MCF 10A (cell line): ENCODE measurements around the gene AUTS2. TPM values are rescaled to one million over a fixed set of nuclear protein-coding genes. Genes with fewer than 3 reads are reported as not detected.

ENCODE experiments used
- BruUV-seq: library from RNA; stranded (reverse); fragments of 400-500 nt; replicated peaks from 2 replicates; lab custom pipeline; 2021; lab: Mats Ljungman, UMichigan
- CTCF ChIA-PET: fragments of 300-600 bp; sonication (Branson Sonifier 250); formaldehyde crosslinking; extraction: SDS; loops from one replicate; lab custom pipeline; 2021; ENCODE audit warnings: antibody characterized with exemption, inconsistent platforms; lab: Yijun Ruan, JAX
- POLR2A ChIA-PET: fragments of 300-600, 350-650 bp; sonication (Branson Sonifier 250); formaldehyde crosslinking; extraction: SDS; loops from one replicate; lab custom pipeline; 2020; ENCODE audit warnings: antibody characterized with exemption, inconsistent platforms; lab: Yijun Ruan, JAX
- DNase-seq: peaks from one replicate; pipeline ENCODE4 v3.0.0-alpha.2; 2018; ENCODE audit not compliant: unreplicated experiment
- H3K27ac Mint-ChIP-seq: one replicate; pipeline ENCODE4 v1.8.0; 2022; ENCODE audit warnings: mild to moderate bottlenecking, low read depth, mixed read lengths; ENCODE audit not compliant: unreplicated experiment
- H3K27me3 Mint-ChIP-seq: one replicate; pipeline ENCODE4 v1.8.0; 2022; ENCODE audit warnings: mixed read lengths; ENCODE audit not compliant: insufficient read depth, unreplicated experiment
- H3K36me3 Mint-ChIP-seq: one replicate; pipeline ENCODE4 v1.8.0; 2022; ENCODE audit warnings: mild to moderate bottlenecking, moderate library complexity, mixed read lengths; ENCODE audit not compliant: insufficient read depth, unreplicated experiment
- H3K4me1 Mint-ChIP-seq: one replicate; pipeline ENCODE4 v1.8.0; 2022; ENCODE audit warnings: mixed read lengths; ENCODE audit not compliant: insufficient read depth, unreplicated experiment
- H3K4me3 Mint-ChIP-seq: one replicate; pipeline ENCODE4 v1.8.0; 2022; ENCODE audit warnings: mild to moderate bottlenecking, moderate library complexity, mixed read lengths; ENCODE audit not compliant: unreplicated experiment
- H3K9me3 Mint-ChIP-seq: one replicate; pipeline ENCODE4 v1.8.0; 2022; ENCODE audit warnings: mixed read lengths; ENCODE audit not compliant: unreplicated experiment
- intact Hi-C: fragments of 100-400 bp; cut with micrococcal nuclease; formaldehyde crosslinking; loops from 2 replicates; pipeline ENCODE4 v1.14.1; 2022
- total RNA-seq: library from RNA; stranded (reverse); gene quantifications from 2 replicates; pipeline ENCODE4 v1.2.3, GENCODE V29; 2022
- TF ChIP-seq, protein P1 (sequence below): fragments of 200-600 bp; IDR thresholded peaks from one replicate; pipeline ENCODE4 v1.8.0; 2022; ENCODE audit warnings: antibody characterized with exemption, mild to moderate bottlenecking; ENCODE audit not compliant: unreplicated experiment

The AUTS2 gene
- total RNA-seq, 1 experiment from 2014 or later, result 1.3 TPM

DNA sequence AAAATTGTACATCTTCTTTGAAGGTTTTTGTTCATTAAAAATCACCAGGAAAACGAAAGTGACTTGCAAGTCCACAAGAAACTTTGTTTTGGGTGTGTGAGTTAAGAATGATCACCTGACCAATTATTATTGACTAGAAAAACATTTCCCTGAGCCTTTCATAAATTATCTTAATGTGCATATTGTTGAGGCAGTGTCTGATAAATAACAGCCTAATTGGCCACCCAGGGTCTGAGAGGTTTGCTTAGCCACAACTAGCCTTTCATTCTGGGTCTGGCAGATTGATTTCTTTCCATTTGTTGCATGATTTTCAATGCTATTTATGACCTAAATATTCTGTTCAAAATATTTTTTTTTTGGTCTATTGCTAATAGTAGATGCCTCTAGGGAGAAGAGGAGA is 152.8 kb downstream of the AUTS2 start:
- Mint-ChIP-seq H3K9me3 (peaks cover 54% of the 10 kb centered on the region), H3K27me3 (no peaks in the 10 kb centered on the region), H3K4me3 (no peak overlapping the region), H3K27ac (no peak overlapping the region), H3K36me3 (no peaks in the 10 kb centered on the region), H3K4me1 (no peaks in the 10 kb centered on the region)
- TF ChIP-seq, protein P1, sequence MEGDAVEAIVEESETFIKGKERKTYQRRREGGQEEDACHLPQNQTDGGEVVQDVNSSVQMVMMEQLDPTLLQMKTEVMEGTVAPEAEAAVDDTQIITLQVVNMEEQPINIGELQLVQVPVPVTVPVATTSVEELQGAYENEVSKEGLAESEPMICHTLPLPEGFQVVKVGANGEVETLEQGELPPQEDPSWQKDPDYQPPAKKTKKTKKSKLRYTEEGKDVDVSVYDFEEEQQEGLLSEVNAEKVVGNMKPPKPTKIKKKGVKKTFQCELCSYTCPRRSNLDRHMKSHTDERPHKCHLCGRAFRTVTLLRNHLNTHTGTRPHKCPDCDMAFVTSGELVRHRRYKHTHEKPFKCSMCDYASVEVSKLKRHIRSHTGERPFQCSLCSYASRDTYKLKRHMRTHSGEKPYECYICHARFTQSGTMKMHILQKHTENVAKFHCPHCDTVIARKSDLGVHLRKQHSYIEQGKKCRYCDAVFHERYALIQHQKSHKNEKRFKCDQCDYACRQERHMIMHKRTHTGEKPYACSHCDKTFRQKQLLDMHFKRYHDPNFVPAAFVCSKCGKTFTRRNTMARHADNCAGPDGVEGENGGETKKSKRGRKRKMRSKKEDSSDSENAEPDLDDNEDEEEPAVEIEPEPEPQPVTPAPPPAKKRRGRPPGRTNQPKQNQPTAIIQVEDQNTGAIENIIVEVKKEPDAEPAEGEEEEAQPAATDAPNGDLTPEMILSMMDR, result no peak
- POLR2A ChIA-PET, result no interaction called here
- BruUV-seq, result no TSS peak
- intact Hi-C loops, result no loop called here
- CTCF ChIA-PET, result no interaction called here
- DNase-seq, result no peak

GRCh38 chr7:69753981-69754380 is 155.7 kb downstream of the AUTS2 start:
- TF ChIP-seq, protein P1, result no peak
- DNase-seq, result no peak
- Mint-ChIP-seq H3K9me3 (peaks cover 48% of the 10 kb centered on the region), H3K4me3 (no peak overlapping the region), H3K27ac (no peak overlapping the region), H3K36me3 (no peaks in the 10 kb centered on the region), H3K27me3 (no peaks in the 10 kb centered on the region), H3K4me1 (no peaks in the 10 kb centered on the region)
- ChIA-PET POLR2A (no interaction called here), CTCF (no interaction called here)
- intact Hi-C loops, result no loop called here
- no TSS peak for BruUV-seq

GRCh38 chr7:69754476-69754875 is 156.2 kb downstream of the AUTS2 start:
- H3K27ac Mint-ChIP-seq, result no peak overlapping the region
- no peaks in the 10 kb centered on the region for H3K27me3 Mint-ChIP-seq
- H3K9me3 Mint-ChIP-seq, result peaks cover 43% of the 10 kb centered on the region
- H3K4me1 Mint-ChIP-seq, result no peaks in the 10 kb centered on the region
- H3K36me3 Mint-ChIP-seq, result no peaks in the 10 kb centered on the region
- intact Hi-C loops, result no loop called here
- POLR2A ChIA-PET, result no interaction called here
- CTCF ChIA-PET, result no interaction called here
- no peak overlapping the region for H3K4me3 Mint-ChIP-seq
- no TSS peak for BruUV-seq
- TF ChIP-seq, protein P1, result no peak
- DNase-seq, result no peak

- TF ChIP-seq, protein P1, result no peak
- CTCF ChIA-PET, result no interaction called here
- DNase-seq, result no peak
- H3K9me3 Mint-ChIP-seq, result peaks cover 37% of the 10 kb centered on the region
- H3K27me3 Mint-ChIP-seq, result no peaks in the 10 kb centered on the region
- H3K36me3 Mint-ChIP-seq, result no peaks in the 10 kb centered on the region
- POLR2A ChIA-PET, result no interaction called here
- no peaks in the 10 kb centered on the region for H3K4me1 Mint-ChIP-seq
- intact Hi-C loops, result no loop called here
- no peak overlapping the region for H3K27ac Mint-ChIP-seq
- BruUV-seq, result no TSS peak
- H3K4me3 Mint-ChIP-seq, result no peak overlapping the region
These were observed 158.0 kb downstream of the AUTS2 start for GRCh38 chr7:69756235-69756634.
